22Rv1 (cell line): ENCODE results near the gene PRMT9.

Experiments used
- ZFX ChIP-seq: fragments of 450-650 bp; IDR thresholded peaks from 2 replicates; pipeline ENCODE4 v1.6.1; 2017; ENCODE audit warnings: antibody characterized with exemption, borderline replicate concordance
- TF ChIP-seq, protein P1 (sequence below): fragments of 450-650 bp; IDR thresholded peaks from 2 replicates; pipeline ENCODE4 v1.5.1; 2017; ENCODE audit warnings: mild to moderate bottlenecking

GRCh38 chr4:147683188-147683591 is 773 bp downstream of the PRMT9 start:
- TF ChIP-seq, protein P1, sequence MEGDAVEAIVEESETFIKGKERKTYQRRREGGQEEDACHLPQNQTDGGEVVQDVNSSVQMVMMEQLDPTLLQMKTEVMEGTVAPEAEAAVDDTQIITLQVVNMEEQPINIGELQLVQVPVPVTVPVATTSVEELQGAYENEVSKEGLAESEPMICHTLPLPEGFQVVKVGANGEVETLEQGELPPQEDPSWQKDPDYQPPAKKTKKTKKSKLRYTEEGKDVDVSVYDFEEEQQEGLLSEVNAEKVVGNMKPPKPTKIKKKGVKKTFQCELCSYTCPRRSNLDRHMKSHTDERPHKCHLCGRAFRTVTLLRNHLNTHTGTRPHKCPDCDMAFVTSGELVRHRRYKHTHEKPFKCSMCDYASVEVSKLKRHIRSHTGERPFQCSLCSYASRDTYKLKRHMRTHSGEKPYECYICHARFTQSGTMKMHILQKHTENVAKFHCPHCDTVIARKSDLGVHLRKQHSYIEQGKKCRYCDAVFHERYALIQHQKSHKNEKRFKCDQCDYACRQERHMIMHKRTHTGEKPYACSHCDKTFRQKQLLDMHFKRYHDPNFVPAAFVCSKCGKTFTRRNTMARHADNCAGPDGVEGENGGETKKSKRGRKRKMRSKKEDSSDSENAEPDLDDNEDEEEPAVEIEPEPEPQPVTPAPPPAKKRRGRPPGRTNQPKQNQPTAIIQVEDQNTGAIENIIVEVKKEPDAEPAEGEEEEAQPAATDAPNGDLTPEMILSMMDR, result no peak
- TF ChIP-seq ZFX, result no peak
